HepG2 (cell line): ENCODE results near the gene C10orf71. TPM values are rescaled to one million over a fixed set of nuclear protein-coding genes. Genes with fewer than 3 reads are reported as not detected.

Experiments
- BORCS8-MEF2B ChIP-seq: sonication (generic); formaldehyde crosslinking; IDR thresholded peaks from 2 replicates; pipeline ENCODE4 v1.8.0; 2022; ENCODE audit warnings: mild to moderate bottlenecking, missing genetic modification reagents
- DR1 ChIP-seq: sonication (generic); formaldehyde crosslinking; IDR thresholded peaks from 2 replicates; pipeline ENCODE4 v1.8.0; 2021; ENCODE audit warnings: mild to moderate bottlenecking, missing genetic modification reagents, inconsistent platforms
- FIP1L1 ChIP-seq: fragments of 200-400 bp; formaldehyde crosslinking; IDR thresholded peaks from 2 replicates; pipeline ENCODE4 v1.6.1; 2018; ENCODE audit warnings: low read depth, mild to moderate bottlenecking, low read length, moderate library complexity, borderline replicate concordance; ENCODE audit not compliant: insufficient read depth
- NFE2L2 ChIP-seq: fragments of 150-350 bp; IDR thresholded peaks from 2 replicates; pipeline ENCODE4 v1.6.1; 2014; ENCODE audit warnings: low read length
- SMC3 ChIP-seq: IDR thresholded peaks from 2 replicates; pipeline ENCODE4 v1.6.1; 2011; ENCODE audit warnings: low read length, improper control_type of control experiment
- ZMYM3 ChIP-seq: sonication (generic); formaldehyde crosslinking; IDR thresholded peaks from 2 replicates; pipeline ENCODE4 v1.5.1; 2020; ENCODE audit warnings: mild to moderate bottlenecking, missing genetic modification reagents
- ZNF253 ChIP-seq: sonication (generic); formaldehyde crosslinking; IDR thresholded peaks from 2 replicates; pipeline ENCODE4 v1.8.0; 2022; ENCODE audit warnings: mild to moderate bottlenecking, missing genetic modification reagents, borderline replicate concordance
- ZNF260 ChIP-seq: sonication (generic); formaldehyde crosslinking; IDR thresholded peaks from 2 replicates; pipeline ENCODE4 v1.4.0; 2020; ENCODE audit warnings: missing genetic modification reagents, low read depth, mild to moderate bottlenecking, borderline replicate concordance
- ZNF639 ChIP-seq: conservative IDR thresholded peaks from 2 replicates; pipeline ENCODE4 v1.6.1; 2018; ENCODE audit warnings: missing genetic modification reagents
- ZNF766 ChIP-seq: sonication (generic); formaldehyde crosslinking; IDR thresholded peaks from 2 replicates; pipeline ENCODE4 v1.5.0; 2020; ENCODE audit warnings: missing genetic modification reagents, borderline replicate concordance
- polyA plus RNA-seq, 8 experiments: library from polyadenylated mRNA; depleted of rRNA in 3 of 8; stranded (reverse) in 7 of 8; unstranded in 1 of 8; fragments of >200 nt; fragmentation: Illumina TruSeq in 4 of 8; extraction: Trizol in 4 of 8; gene quantifications; 2 replicates each; pipeline versions ENCODE4 v1.2.1 to v1.2.3, GENCODE V29; 2011 to 2016; ENCODE audit warnings: low read depth in 4 of 8, missing spikeins in 1 of 8, mixed read lengths in 1 of 8; ENCODE audit not compliant: insufficient read depth in 1 of 8
- total RNA-seq, 5 experiments: library from RNA; depleted of rRNA; stranded (reverse); fragments of >200 nt; fragmentation: Illumina TruSeq; extraction: Trizol; gene quantifications; 2 replicates each; pipeline ENCODE4 v1.2.3, GENCODE V29; 2016; ENCODE audit warnings: low read depth in 1 of 5
- TF ChIP-seq, protein P1 (sequence below): sonication (generic); formaldehyde crosslinking; IDR thresholded peaks from one replicate; pipeline ENCODE4 v1.5.1; 2020; ENCODE audit warnings: mild to moderate bottlenecking, missing genetic modification reagents; ENCODE audit errors: not compliant biosample characterization
- TF ChIP-seq, protein P2 (sequence below): IDR thresholded peaks from 2 replicates; pipeline ENCODE4 v1.6.1; 2016; ENCODE audit warnings: missing genetic modification reagents, missing compliant biosample characterization
- TF ChIP-seq, protein P3 (sequence below): sonication (generic); formaldehyde crosslinking; IDR thresholded peaks from 2 replicates; pipeline ENCODE4 v1.5.1; 2020; ENCODE audit warnings: mild to moderate bottlenecking, missing genetic modification reagents, borderline replicate concordance

C10orf71 gene
- total and polyA plus RNA-seq, 2 of the 13 experiments (the other 11 are each of a cell fraction or from before 2014, with no cell fraction given): not detected

DNA sequence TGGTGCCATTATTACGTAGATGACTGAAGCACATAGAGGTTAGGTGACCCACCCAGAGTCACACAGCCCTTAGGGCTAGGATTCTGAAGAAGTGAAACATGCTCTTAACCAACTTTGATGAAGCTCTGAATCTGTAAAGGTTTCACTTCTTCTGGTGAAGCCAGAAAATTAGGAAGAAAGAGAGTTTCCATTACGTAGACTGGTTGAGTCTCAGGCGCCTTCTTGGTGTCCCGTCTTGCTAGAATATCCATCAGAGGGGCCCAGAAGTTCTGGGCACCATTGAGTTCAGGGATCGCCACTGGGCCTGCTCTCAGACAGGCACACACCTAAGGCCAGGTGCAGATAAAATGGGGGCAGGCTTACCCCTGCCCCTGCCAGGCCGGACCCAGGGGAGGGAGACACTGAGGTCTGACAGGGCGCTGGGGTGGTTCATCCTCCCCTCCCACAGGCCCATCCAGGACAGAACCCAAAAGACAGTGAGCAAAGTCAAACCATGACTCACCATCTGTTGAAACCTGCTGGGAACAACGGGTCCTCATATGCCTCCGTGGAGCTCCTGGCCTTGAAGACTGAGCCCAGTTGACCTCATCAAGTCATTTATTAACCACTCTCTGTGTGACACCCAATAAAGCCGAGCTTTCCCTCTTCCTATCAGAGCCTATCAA, 63.8 kb downstream of the C10orf71 start (continued):
- TF ChIP-seq, protein P1, sequence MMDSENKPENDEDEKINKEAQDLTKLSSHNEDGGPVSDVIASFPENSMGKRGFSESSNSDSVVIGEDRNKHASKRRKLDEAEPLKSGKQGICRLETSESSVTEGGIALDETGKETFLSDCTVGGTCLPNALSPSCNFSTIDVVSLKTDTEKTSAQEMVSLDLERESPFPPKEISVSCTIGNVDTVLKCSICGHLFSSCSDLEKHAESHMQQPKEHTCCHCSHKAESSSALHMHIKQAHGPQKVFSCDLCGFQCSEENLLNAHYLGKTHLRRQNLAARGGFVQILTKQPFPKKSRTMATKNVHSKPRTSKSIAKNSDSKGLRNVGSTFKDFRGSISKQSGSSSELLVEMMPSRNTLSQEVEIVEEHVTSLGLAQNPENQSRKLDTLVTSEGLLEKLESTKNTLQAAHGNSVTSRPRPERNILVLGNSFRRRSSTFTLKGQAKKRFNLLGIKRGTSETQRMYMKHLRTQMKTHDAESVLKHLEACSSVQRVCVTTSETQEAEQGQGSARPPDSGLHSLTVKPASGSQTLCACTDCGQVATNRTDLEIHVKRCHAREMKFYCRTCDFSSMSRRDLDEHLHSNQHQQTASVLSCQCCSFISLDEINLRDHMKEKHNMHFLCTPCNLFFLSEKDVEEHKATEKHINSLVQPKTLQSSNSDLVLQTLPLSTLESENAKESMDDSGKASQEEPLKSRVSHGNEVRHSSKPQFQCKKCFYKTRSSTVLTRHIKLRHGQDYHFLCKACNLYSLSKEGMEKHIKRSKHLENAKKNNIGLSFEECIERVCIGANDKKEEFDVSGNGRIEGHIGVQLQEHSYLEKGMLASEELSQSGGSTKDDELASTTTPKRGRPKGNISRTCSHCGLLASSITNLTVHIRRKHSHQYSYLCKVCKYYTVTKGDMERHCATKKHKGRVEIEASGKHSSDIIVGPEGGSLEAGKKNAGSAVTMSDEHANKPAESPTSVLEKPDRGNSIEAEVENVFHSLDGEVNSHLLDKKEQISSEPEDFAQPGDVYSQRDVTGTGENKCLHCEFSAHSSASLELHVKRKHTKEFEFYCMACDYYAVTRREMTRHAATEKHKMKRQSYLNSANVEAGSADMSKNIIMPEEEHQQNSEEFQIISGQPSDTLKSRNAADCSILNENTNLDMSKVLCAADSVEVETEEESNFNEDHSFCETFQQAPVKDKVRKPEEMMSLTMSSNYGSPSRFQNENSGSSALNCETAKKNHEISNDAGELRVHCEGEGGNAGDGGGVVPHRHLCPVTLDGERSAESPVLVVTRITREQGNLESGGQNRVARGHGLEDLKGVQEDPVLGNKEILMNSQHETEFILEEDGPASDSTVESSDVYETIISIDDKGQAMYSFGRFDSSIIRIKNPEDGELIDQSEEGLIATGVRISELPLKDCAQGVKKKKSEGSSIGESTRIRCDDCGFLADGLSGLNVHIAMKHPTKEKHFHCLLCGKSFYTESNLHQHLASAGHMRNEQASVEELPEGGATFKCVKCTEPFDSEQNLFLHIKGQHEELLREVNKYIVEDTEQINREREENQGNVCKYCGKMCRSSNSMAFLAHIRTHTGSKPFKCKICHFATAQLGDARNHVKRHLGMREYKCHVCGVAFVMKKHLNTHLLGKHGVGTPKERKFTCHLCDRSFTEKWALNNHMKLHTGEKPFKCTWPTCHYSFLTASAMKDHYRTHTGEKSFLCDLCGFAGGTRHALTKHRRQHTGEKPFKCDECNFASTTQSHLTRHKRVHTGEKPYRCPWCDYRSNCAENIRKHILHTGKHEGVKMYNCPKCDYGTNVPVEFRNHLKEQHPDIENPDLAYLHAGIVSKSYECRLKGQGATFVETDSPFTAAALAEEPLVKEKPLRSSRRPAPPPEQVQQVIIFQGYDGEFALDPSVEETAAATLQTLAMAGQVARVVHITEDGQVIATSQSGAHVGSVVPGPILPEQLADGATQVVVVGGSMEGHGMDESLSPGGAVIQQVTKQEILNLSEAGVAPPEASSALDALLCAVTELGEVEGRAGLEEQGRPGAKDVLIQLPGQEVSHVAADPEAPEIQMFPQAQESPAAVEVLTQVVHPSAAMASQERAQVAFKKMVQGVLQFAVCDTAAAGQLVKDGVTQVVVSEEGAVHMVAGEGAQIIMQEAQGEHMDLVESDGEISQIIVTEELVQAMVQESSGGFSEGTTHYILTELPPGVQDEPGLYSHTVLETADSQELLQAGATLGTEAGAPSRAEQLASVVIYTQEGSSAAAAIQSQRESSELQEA (CRISPR knock-in tag): no peak
- TF ChIP-seq DR1 (CRISPR knock-in tag) (no peak), ZMYM3 (CRISPR knock-in tag) (no peak), ZNF766 (CRISPR knock-in tag) (no peak), ZNF260 (CRISPR knock-in tag) (no peak), ZNF639 (CRISPR knock-in tag) (no peak), FIP1L1 (no peak), SMC3 (no peak), ZNF253 (CRISPR knock-in tag) (no peak), BORCS8-MEF2B (no peak), NFE2L2 (peak; percentile 52; the same call in 1 of the 2 replicates)
- TF ChIP-seq, protein P2, sequence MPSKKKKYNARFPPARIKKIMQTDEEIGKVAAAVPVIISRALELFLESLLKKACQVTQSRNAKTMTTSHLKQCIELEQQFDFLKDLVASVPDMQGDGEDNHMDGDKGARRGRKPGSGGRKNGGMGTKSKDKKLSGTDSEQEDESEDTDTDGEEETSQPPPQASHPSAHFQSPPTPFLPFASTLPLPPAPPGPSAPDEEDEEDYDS: 0 out of 2 replicates have a peak, but pooled peaks have one; percentile 15
- TF ChIP-seq, protein P3, sequence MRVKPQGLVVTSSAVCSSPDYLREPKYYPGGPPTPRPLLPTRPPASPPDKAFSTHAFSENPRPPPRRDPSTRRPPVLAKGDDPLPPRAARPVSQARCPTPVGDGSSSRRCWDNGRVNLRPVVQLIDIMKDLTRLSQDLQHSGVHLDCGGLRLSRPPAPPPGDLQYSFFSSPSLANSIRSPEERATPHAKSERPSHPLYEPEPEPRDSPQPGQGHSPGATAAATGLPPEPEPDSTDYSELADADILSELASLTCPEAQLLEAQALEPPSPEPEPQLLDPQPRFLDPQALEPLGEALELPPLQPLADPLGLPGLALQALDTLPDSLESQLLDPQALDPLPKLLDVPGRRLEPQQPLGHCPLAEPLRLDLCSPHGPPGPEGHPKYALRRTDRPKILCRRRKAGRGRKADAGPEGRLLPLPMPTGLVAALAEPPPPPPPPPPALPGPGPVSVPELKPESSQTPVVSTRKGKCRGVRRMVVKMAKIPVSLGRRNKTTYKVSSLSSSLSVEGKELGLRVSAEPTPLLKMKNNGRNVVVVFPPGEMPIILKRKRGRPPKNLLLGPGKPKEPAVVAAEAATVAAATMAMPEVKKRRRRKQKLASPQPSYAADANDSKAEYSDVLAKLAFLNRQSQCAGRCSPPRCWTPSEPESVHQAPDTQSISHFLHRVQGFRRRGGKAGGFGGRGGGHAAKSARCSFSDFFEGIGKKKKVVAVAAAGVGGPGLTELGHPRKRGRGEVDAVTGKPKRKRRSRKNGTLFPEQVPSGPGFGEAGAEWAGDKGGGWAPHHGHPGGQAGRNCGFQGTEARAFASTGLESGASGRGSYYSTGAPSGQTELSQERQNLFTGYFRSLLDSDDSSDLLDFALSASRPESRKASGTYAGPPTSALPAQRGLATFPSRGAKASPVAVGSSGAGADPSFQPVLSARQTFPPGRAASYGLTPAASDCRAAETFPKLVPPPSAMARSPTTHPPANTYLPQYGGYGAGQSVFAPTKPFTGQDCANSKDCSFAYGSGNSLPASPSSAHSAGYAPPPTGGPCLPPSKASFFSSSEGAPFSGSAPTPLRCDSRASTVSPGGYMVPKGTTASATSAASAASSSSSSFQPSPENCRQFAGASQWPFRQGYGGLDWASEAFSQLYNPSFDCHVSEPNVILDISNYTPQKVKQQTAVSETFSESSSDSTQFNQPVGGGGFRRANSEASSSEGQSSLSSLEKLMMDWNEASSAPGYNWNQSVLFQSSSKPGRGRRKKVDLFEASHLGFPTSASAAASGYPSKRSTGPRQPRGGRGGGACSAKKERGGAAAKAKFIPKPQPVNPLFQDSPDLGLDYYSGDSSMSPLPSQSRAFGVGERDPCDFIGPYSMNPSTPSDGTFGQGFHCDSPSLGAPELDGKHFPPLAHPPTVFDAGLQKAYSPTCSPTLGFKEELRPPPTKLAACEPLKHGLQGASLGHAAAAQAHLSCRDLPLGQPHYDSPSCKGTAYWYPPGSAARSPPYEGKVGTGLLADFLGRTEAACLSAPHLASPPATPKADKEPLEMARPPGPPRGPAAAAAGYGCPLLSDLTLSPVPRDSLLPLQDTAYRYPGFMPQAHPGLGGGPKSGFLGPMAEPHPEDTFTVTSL (CRISPR knock-in tag): peak; percentile 67
